Central memory CD4-positive, alpha-beta T cell (primary cell): ENCODE measurements around the gene TBX21.

Experiments
- DNase-seq: peaks from one replicate; pipeline ENCODE4 v3.0.0; 2022
- total RNA-seq, 3 experiments: gene quantifications; one replicate each; lab custom pipeline; 2026; lab: John Stamatoyannopoulos, UW

TBX21 gene, protein sequence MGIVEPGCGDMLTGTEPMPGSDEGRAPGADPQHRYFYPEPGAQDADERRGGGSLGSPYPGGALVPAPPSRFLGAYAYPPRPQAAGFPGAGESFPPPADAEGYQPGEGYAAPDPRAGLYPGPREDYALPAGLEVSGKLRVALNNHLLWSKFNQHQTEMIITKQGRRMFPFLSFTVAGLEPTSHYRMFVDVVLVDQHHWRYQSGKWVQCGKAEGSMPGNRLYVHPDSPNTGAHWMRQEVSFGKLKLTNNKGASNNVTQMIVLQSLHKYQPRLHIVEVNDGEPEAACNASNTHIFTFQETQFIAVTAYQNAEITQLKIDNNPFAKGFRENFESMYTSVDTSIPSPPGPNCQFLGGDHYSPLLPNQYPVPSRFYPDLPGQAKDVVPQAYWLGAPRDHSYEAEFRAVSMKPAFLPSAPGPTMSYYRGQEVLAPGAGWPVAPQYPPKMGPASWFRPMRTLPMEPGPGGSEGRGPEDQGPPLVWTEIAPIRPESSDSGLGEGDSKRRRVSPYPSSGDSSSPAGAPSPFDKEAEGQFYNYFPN
- 3.4 to 153 (median 7.3) reads per million in 3 experiments for total RNA-seq

- peak; percentile 83 for DNase-seq
Measured at GRCh38 chr17:47733047-47733673, at the start of gene TBX21. Gene TBX21 (plus strand): TSS chr17:47733236. CDS start chr17:47733455, 219 bp downstream.

DNA sequence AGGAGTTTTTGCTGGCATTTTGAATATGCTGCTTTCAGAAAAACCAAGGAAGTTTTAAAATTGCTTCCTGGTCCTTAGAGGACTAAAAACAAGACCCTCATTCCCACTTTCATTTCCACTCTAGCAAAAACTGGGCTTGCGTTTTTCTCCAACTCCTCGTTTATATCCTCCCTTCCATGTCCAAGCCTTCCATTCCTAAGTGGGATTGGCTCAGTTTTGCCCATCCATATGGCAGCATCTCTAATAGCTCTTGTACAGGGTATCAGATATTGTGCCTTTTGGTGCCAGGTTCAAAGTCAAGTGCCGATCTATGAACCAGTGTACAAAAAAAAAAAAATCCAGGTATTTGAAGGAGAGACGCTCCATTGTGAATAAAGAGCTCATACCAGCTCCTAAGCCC lies 49.0 kb upstream of the TBX21 start:
- DNase-seq = no peak

- DNase-seq = no peak
Measured at GRCh38 chr17:47684535-47685193, 48.4 kb upstream of the TBX21 start.

DNA sequence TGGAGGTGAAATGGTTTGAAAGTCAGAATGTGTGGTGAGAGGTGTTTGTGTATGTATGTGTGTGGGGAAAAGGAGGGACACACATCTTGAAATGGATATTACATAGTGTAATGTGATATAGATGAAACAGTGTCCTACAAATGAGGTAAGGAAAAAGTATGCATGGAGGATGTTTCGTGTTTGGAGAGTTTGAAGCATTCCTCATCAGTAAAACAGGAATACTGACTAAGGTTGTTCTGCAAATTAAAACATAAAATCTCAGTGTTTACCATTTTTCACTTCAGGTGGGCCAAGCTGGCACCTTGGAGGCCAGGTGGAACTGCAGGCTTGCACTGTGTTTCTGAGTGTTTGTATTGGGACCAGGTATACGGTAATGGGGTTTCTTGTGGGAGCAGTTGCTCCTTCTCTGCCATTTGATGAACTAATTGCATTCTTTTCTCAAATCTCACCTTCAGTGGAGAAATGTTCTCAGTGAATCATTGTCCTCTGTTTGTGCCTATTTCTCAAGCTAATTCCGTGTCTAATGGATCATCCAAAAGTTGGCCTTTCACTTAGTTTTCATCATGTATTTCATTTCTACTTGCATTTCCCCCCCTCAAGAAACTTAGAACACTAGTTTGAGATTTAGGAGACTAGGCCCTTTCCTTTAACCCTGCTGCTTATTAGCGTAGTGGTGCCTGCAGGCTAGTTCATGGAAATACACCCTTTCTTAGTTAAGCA lies 47.3 kb upstream of the TBX21 start:
- DNase-seq = no peak

DNA sequence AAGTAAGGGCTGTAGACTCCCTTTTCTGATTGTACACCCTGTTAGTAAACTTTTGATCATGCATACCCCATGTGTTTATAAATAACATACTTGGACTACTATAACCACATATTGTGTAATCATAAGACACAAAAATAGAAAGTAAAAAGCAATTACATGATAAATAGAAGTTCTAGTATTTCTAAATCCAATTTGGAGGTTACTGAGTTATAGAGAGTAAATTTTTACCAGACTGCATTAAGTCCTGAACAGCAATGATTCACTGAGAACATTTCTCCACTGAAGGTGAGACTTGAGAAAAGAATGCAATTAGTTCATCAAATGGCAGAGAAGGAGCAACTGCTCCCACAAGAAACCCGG lies 46.8 kb upstream of the TBX21 start:
- DNase-seq = no peak

DNA sequence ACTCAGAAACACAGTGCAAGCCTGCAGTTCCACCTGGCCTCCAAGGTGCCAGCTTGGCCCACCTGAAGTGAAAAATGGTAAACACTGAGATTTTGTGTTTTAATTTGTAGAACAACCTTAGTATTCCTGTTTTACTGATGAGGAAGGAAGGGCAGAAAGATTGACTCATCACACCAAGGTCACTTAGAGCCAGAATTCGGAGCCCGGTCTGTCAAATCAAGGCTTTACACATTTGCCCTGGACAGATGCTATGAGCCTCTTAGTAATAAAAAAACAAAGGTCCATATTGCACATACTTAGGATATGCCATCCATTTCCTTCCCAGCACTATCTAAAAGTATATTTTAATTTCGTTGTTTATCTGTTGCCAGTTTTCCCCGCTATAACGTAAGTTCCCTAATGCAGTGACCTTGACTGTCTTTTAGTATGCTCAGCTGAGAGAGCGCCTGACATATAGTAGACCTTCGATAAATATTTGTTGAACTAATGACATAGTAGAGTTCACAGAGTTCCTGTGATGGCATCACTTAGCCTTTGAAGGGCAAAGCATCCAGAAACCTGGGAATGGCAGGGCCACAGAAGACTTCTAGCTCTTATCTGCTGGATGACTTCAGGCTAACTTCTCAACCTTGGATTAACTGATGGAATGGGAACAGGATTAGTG lies 46.2 kb upstream of the TBX21 start:
- DNase-seq = no peak

- DNase-seq = no peak
Measured at GRCh38 chr17:47687328-47687690, 45.7 kb upstream of the TBX21 start.

GRCh38 chr17:47687748-47688147 lies 45.3 kb upstream of the TBX21 start:
- DNase-seq = no peak

- DNase-seq = no peak
Measured at GRCh38 chr17:47690121-47690520, 42.9 kb upstream of the TBX21 start.

- DNase-seq = no peak
Measured at GRCh38 chr17:47692137-47692894, 40.7 kb upstream of the TBX21 start.

GRCh38 chr17:47692895-47693730 lies 39.9 kb upstream of the TBX21 start:
- no peak for DNase-seq

GRCh38 chr17:47693731-47694580 lies 39.1 kb upstream of the TBX21 start, which contains the start of gene TBKBP1:
Gene TBKBP1 (plus strand): TSS chr17:47694161. CDS start chr17:47696113, 1,952 bp downstream.
- DNase-seq = peak; percentile 45

- DNase-seq = no peak
Measured at GRCh38 chr17:47694581-47695428, 38.2 kb upstream of the TBX21 start.

DNA sequence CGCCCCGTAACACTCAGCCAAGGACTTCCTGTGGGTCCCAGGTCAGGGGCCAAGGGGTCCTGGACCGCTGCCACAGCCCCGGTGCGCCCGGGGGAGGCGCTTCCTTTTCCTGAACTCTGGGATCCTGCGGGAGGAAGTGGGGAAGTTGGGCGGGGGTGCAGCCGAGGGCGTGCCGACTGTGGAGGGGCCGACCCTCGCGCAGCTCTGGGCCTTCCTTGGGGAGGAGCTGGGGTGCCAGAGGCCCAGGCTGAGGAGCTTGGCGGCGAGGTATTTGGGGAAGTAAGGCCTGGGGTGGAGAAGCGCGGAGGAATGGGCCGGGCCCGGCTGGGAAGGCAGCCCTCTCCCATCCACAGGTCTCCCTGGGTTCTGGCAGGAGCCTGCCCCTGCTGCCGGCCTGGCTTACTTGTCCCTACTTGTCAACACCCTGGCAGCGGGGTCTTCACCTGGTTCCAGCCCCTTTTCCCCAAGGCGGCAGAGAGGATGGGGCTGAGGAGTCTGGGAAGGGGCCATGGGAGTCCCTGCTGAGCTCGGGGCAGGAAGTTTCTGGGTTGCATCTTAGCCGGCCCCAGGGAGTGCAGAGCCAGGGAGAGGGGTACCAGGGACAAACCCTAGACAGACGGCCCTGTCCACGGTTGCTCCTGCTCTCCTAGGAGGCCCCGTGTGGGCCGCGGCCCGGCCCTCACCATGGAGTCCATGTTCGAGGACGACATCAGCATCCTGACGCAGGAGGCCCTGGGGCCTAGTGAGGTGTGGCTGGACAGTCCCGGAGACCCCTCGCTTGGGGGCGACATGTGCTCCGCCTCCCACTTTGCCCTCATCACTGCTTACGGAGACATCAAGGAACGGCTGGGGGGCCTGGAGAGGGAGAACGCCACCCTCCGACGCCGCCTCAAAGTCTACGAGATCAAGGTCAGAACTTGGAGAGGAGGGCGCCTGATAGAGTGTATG lies 37.3 kb upstream of the TBX21 start:
- DNase-seq = no peak

DNA sequence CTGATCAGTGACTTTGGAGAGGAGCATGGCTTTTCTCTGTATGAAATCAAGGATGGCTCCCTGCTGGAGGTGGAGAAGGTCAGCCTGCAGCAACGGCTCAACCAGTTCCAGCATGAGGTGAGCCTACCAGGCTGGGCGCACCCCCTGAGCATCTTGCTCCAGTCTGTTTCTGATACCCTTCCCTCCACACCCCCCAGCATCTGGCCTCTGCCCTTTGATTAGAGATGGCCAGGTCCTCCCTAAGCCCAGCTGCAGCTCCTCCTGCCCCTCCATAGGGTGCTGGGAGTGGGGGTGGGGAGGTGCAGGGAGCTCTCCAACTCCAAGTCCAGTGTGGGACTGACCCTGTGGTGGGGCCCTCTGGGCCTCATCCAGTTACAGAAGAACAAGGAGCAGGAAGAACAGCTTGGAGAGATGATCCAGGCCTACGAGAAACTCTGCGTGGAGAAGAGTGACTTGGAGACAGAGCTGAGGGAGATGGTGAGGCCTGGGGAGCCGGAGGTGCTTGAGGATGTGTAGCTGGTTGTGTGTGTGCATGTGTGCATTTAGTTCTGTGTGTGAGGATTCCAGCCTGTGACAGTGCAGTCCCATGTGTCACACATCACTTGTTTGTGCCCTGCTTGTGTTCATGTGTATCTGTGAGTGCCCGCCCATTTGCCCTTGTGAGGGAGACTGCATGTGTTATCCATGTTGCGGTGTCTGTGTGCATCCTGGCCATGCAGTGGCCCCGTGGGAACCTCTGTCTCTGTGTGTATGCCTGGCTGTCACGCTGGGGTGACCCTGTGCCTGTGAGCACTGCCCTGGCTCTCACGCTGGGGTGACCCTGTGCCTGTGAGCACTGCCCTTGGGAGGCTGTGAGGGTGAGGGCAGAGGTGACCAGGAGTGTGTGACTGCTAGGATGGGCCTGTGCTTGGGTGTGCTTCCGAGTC lies 36.1 kb upstream of the TBX21 start:
- DNase-seq = no peak
